ENCODE data around the gene DDR2.
"Not testable (repeated sequence)": the region's sequence is repeated elsewhere in the genome, so short reads cannot be mapped to it uniquely, and the experiment has no call there.

The DDR2 gene

DNA sequence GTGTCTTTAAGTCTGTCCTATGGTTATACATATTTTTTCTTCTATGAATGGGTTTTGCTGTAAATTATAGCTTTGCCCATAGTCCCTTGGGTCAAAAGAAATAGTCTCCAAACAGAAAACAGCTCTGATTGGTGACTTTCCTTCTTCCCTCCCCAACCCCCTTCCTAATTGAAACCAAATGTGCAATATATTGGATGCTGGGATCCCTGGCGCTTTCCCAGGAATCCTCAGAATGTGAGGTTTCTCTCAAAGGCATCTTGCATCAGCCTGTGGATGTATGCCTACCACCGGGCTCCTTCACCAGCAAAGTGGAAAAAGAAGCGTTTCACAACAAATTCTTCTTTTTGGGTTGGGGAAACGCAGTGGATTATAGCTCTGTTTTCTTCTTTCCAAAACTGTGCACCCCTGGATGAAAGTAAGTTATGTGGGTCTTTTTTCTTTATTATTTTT lies at the start of gene DDR2:
Gene DDR2 (plus strand): TSS at position 248 of the 450 bp plus-strand sequence. CDS start 86,600 bp downstream, outside the sequence.
- Mint-ChIP-seq H3K4me3 (no peak within 1 kb of the TSS), H3K9me3 (no peaks in the 10 kb centered on the region)
- no peak for ATAC-seq

DNA sequence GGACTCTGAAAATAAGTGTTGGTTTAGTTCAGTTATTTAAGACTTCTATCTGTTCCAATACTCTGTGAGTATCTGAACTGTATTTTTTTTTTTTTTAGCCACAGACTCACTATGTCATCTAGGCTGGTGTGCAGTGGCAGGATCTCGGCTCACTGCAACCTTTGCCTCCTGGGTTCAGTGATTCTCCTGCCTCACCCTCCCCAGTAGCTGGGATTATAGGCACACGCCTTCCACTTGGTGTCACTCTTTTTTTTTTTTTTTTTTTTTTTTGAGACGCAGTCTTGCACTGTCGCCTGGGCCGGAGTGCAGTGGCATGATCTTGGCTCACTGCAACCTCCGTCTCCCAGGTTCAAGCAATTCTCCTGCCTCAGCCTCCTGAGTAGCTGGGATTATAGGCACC lies 49.4 kb upstream of the DDR2 start:
- H3K27me3 Mint-ChIP-seq, H3K4me3 Mint-ChIP-seq, ATAC-seq, H3K9me3 Mint-ChIP-seq, H3K27ac Mint-ChIP-seq, DNase-seq, H3K4me1 Mint-ChIP-seq: not testable (repeated sequence)
- peaks cover 44% of the 10 kb centered on the region for H3K36me3 Mint-ChIP-seq (ENCODE audit: low read depth)

More for the DNA sequence above, at the start of gene DDR2:
- no peaks in the 10 kb centered on the region for H3K36me3 Mint-ChIP-seq (ENCODE audit: low read depth)
- no peaks in the 10 kb centered on the region for H3K4me1 Mint-ChIP-seq
- H3K27me3 Mint-ChIP-seq = peaks cover 4% of the 10 kb centered on the region
- DNase-seq = no peak
- H3K27ac Mint-ChIP-seq = no peak within 1 kb of the TSS

DNA sequence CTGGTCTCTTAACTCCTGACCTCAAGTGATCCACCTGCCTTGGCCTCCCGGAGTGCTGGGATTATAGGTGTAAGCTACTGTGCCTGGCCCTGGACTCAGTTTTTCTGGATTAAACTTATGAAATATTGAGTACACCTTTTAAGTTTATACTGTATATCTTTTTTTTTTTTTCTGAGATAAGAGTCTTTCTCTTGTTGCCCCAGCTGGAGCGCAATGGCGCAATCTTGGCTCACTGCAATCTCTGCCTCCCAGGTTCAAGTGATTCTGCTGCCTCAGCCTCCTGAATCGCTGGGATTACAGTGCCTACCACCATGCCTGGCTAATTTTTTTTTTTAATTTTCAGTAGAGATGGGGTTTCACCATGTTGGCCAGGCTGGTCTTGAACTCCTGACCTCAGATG lies 47.2 kb upstream of the DDR2 start:
- not testable (repeated sequence) for H3K27ac Mint-ChIP-seq, H3K4me1 Mint-ChIP-seq, ATAC-seq, H3K9me3 Mint-ChIP-seq, H3K27me3 Mint-ChIP-seq, DNase-seq, H3K4me3 Mint-ChIP-seq
- H3K36me3 Mint-ChIP-seq (ENCODE audit: low read depth) = peaks cover 45% of the 10 kb centered on the region

DNA sequence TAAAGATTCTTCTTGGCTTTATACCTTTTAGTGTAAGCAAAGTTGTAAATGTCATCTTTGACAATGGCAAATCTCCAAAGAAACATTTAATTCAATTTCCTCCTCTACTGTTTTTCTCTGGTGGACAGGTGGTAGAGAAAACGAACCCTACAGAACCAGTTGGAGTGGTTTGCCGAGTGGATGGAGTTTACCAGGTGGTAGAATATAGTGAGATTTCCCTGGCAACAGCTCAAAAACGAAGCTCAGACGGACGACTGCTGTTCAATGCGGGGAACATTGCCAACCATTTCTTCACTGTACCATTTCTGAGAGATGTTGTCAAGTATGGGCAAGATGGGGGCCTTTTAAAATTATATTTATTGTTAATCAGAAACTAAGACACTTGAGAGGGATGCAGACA lies 44.9 kb upstream of the DDR2 start:
- Mint-ChIP-seq H3K36me3 (ENCODE audit: low read depth) (peaks cover 38% of the 10 kb centered on the region), H3K4me1 (no peaks in the 10 kb centered on the region), H3K9me3 (no peaks in the 10 kb centered on the region), H3K4me3 (no peak overlapping the region), H3K27me3 (no peaks in the 10 kb centered on the region), H3K27ac (no peak overlapping the region)
- ATAC-seq (no peak), DNase-seq (no peak)

DNA sequence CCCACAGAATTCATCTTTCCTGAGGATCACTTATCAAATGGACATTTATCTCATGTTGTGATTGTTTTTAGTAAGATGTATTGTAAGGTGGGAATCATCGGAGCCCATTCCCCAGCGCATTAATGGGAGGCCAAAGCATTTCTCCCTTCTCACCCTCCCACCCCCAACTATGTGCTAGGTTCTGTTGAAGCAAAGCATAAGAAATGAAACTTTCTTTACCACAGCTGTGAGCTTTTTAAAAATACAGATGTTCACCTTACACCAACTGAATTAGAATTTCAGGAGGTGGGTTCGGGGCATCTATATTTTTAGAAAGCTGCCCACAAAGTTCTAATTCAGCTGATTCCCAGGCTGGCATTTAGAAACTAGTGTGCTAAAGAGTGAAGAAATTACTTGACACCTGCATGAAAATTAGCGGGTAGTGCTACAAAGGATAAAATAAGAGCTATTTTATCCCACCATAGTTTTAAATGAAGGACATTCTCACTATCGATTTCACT lies 44.5 kb upstream of the DDR2 start:
- peaks cover 42% of the 10 kb centered on the region for H3K36me3 Mint-ChIP-seq (ENCODE audit: low read depth)
- ATAC-seq = no peak
- H3K4me3 Mint-ChIP-seq = no peak overlapping the region

DNA sequence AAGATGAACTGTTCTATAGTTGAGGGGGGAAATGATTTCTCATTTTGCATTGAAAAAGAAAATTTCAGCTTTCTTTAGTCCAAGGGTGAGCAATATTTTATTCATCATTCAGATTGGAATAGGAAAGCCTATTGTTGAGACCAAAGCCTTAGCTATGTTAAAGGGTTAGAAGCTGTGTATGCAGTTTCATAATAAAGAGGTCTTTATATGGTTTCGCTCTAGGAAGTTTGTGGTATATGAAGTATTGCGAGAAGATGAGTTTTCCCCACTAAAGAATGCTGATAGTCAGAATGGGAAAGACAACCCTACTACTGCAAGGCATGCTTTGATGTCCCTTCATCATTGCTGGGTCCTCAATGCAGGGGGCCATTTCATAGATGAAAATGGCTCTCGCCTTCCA lies 42.2 kb upstream of the DDR2 start:
- DNase-seq (no peak), ATAC-seq (no peak)
- Mint-ChIP-seq H3K4me3 (no peak overlapping the region), H3K27ac (no peak overlapping the region), H3K4me1 (no peaks in the 10 kb centered on the region), H3K27me3 (no peaks in the 10 kb centered on the region), H3K36me3 (ENCODE audit: low read depth) (peaks cover 46% of the 10 kb centered on the region), H3K9me3 (no peaks in the 10 kb centered on the region)

More for the DNA sequence above, 44.5 kb upstream of the DDR2 start:
- no peak overlapping the region for H3K27ac Mint-ChIP-seq
- H3K9me3 Mint-ChIP-seq = no peaks in the 10 kb centered on the region
- no peaks in the 10 kb centered on the region for H3K27me3 Mint-ChIP-seq
- H3K4me1 Mint-ChIP-seq = no peaks in the 10 kb centered on the region
- no peak for DNase-seq

DNA sequence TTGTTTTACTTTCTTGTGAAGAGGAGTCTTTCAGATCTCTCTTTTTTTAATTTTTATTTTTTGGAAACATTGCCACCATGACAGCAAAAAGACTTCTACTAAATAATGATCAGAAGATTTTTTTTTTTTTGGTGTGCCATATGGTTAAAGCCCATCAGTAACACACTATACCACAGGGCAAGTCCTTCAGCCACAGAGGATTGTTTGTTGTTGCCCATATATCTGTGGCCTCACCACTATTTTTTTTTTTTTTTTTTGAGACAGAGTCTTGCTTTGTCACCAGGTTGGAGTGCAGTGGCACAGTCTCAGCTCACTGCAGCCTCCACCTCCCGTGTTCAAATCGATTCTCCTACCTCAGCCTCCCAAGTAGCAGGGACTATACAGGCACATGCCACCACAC lies 41.6 kb upstream of the DDR2 start:
- H3K9me3 Mint-ChIP-seq = no peaks in the 10 kb centered on the region
- no peak overlapping the region for H3K4me3 Mint-ChIP-seq
- ATAC-seq (no peak), DNase-seq (no peak)
- H3K4me1 Mint-ChIP-seq = no peaks in the 10 kb centered on the region
- no peak overlapping the region for H3K27ac Mint-ChIP-seq
- no peaks in the 10 kb centered on the region for H3K27me3 Mint-ChIP-seq
- peaks cover 43% of the 10 kb centered on the region for H3K36me3 Mint-ChIP-seq (ENCODE audit: low read depth)

DNA sequence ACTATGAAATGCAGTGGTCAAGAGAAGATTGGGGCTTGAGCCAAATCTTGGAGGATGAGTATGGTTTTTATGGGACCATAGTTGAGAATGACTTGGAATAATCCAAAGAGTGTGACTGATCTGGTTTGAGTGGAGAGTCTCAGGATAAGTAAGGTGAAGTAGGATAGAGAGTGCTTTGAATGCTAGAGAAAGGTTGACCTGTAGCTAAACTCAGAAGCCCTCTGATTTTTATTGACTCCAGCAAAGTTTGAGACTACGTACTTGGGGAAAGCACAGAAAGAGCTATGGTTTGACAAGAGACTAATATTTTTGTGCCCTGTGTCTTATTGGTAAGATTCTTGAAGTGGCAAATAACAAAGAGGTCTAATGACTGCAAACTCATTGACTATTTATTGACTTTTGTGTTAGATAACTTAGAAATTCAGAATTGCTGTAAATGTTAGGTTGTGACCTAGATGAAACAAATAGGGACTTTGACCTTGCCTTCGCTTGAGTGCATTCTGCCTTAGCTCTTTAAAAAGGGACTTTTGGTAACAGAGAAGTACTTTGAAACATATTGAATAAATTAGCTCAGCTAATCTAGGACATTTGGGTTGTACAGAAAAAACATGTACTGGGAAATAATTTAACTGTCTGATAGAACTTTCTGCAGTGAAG lies 35.6 kb upstream of the DDR2 start:
- Mint-ChIP-seq H3K4me3 (no peak overlapping the region), H3K27me3 (no peaks in the 10 kb centered on the region), H3K4me1 (no peaks in the 10 kb centered on the region), H3K27ac (no peak overlapping the region), H3K36me3 (ENCODE audit: low read depth) (peaks cover 50% of the 10 kb centered on the region), H3K9me3 (no peaks in the 10 kb centered on the region)
- ATAC-seq (no peak), DNase-seq (no peak)

DNA sequence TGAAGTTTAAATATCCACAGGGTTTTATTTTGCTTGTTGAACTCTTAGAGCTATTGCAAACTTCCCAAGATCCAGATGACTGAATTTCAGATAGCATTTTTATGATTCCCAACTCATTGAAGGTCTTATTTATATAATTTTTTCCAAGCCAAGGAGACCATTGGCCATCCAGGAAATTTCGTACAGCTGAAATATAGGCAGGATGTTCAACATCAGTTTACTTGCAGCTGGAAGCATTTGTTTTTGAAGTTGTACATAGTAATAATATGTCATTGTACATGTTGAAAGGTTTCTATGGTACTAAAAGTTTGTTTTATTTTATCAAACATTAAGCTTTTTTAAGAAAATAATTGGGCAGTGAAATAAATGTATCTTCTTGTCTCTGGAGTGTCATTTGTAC lies 32.8 kb upstream of the DDR2 start:
- Mint-ChIP-seq H3K9me3 (no peaks in the 10 kb centered on the region), H3K36me3 (ENCODE audit: low read depth) (peaks cover 56% of the 10 kb centered on the region), H3K4me3 (no peak overlapping the region), H3K27me3 (no peaks in the 10 kb centered on the region), H3K27ac (no peak overlapping the region), H3K4me1 (no peaks in the 10 kb centered on the region)
- no peak for ATAC-seq
- DNase-seq = no peak

DNA sequence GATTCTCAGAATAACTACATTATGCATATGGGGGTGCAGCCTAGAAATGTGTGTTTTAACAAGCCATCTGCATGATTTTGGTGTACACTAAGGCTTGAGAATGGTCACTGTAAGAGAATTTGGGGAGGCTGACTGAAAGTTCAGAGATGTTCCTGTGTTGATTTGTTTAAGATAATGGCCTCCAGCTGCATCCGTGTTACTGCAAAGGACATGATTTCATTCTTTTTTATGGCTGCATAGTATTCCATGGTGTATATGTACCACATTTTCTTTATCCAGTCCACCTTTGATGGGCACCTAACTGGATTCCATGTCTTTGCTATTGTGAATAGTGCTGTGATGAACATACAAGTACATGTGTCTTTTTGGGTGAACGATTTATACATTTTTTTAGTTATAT lies 29.1 kb upstream of the DDR2 start:
- H3K9me3 Mint-ChIP-seq, H3K27me3 Mint-ChIP-seq, H3K4me1 Mint-ChIP-seq, ATAC-seq, DNase-seq, H3K4me3 Mint-ChIP-seq, H3K27ac Mint-ChIP-seq: not testable (repeated sequence)
- H3K36me3 Mint-ChIP-seq (ENCODE audit: low read depth) = peaks cover 46% of the 10 kb centered on the region

DNA sequence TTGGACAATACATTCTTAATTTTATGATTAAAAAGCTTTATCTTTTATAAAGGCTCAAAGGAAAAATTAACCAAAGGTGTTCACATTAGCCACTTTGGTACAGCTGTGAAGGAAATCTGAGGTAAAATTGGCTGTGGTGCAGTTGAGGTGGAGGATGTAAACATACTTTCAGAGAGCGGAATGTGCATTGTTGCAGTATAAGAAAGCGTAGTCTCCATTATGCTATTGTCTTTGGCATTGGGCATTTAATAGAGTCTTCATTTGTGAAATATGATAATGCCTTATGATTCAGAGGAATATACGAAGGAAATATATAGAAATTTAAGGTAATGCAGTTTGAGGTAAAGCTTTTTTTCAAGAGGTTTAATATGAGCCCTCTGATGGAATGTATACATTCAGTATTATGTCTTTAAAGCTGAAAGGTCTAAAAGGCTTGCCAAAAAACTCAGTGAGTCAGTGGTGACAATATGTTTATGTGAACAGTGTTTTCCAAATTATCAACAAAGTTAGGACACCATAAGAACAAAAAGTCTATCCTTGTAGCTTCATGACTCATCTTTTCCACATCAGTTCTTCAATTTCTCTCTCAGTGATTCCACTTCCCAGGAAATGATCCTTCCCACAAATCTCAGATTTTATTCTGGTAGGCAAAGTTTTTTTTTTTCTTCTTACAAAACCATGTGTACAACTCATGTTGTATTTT lies 26.9 kb upstream of the DDR2 start:
- H3K27ac Mint-ChIP-seq = no peak overlapping the region
- H3K27me3 Mint-ChIP-seq = no peaks in the 10 kb centered on the region
- peaks cover 36% of the 10 kb centered on the region for H3K36me3 Mint-ChIP-seq (ENCODE audit: low read depth)
- H3K4me3 Mint-ChIP-seq = no peak overlapping the region
- H3K9me3 Mint-ChIP-seq = no peaks in the 10 kb centered on the region
- ATAC-seq = no peak
- no peaks in the 10 kb centered on the region for H3K4me1 Mint-ChIP-seq
- no peak for DNase-seq

DNA sequence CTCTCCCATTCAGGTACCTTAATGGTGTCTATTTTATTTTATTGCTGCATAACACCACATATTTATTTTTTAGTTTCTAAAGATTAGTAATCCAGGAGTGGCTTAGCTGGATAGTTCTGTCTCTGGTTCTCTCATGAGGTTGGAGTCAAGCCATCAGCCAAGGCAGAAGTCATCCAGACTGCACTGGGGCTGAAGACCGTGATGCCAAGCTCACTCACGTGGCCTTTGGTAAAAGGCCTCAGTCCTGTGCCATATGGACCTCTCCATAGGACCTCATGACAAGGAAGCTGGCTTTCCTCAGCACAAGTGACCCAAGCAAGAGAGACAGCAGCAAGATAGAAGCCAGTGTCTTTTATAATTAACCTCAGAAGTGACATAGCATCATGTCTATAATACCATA lies 23.0 kb upstream of the DDR2 start:
- Mint-ChIP-seq H3K4me1 (no peaks in the 10 kb centered on the region), H3K36me3 (ENCODE audit: low read depth) (peaks cover 8% of the 10 kb centered on the region), H3K9me3 (no peaks in the 10 kb centered on the region), H3K27ac (no peak overlapping the region), H3K27me3 (no peaks in the 10 kb centered on the region), H3K4me3 (no peak overlapping the region)
- no peak for ATAC-seq
- DNase-seq = no peak

DNA sequence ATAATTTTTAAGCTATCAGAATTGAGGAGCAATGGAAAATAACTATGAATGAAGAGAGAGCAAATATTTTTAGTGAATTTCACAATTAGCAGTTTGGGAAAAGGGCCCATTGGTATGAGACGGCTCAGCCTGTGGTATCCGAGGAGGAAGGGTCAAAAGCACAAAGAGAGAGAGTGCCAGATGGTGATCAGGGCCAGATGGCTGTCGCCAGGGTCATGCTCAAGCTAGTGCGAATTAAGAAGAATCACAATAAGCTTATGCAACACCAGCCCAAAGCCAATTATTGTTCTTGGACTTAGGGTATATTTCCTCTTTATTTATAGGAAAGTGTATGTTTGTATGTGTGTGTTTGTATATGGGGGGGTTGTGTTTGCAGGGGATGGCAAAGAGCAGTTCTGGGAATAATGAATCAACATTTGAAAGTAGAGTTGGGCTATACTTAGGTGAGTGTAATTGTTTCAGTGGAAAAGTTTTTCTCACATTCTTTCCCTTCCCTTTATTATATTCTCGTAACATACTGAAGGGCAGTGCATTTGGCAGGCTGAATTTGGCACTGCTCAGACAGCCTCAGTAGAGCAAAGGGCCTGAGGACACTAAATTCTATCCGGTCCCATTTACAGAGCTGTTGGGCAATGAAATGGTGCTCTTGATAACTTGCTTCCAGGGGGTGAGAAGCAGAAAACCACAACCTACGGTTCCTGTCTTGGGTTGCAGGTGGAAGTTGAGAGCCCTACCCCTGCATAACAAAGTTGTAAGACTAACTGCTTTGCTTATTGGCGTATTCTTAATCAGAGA lies 19.5 kb upstream of the DDR2 start:
- Mint-ChIP-seq H3K27me3 (no peaks in the 10 kb centered on the region), H3K4me3 (no peak overlapping the region), H3K36me3 (ENCODE audit: low read depth) (peaks cover 18% of the 10 kb centered on the region), H3K27ac (no peak overlapping the region), H3K4me1 (no peaks in the 10 kb centered on the region), H3K9me3 (peaks cover 9% of the 10 kb centered on the region)
- ATAC-seq (no peak), DNase-seq (no peak)

DNA sequence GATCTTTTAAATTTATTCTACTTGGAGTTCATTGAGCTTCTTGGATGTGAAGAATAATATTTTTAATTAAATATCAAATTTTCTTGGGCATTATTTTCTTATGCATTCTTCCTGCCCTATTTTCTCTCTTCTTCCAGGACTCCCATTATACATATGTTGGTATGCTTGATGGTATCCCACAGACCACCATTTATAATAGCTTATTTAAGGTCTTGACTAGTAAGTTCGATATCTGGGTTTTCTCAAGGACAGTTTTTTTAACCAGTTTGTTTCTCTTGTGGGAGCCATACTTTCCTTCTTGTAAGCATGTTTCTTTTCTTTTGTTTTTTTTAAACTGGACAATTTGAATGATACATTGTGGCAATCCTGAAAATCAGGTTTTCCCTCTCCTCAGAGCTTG lies 15.4 kb upstream of the DDR2 start:
- no peak overlapping the region for H3K27ac Mint-ChIP-seq
- H3K36me3 Mint-ChIP-seq (ENCODE audit: low read depth) = peaks cover 12% of the 10 kb centered on the region
- ATAC-seq = no peak
- DNase-seq = no peak
- no peaks in the 10 kb centered on the region for H3K27me3 Mint-ChIP-seq
- H3K4me3 Mint-ChIP-seq = no peak overlapping the region
- H3K9me3 Mint-ChIP-seq = peaks cover 13% of the 10 kb centered on the region
- H3K4me1 Mint-ChIP-seq = no peaks in the 10 kb centered on the region

DNA sequence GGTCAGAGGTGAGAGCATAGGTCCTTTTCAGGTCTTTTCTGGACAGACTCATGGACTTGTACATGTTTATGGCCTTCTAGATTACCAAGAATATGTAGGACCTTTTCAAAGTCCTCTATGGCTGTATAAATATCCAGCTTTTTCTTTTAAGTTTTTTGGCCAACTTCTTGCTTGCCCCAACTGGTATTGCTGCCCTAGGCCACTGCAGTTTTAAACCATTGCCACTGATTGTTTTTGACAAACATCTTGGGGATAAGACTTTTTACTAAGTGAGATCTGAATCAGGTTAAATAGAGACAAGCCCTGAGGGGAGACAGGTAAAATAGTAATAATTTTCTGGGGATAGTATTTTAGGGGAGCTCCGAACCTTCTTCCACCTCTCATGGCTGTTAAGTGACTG lies 14.8 kb upstream of the DDR2 start:
- Mint-ChIP-seq H3K4me3 (no peak overlapping the region), H3K9me3 (peaks cover 13% of the 10 kb centered on the region), H3K4me1 (no peaks in the 10 kb centered on the region), H3K27ac (no peak overlapping the region), H3K36me3 (ENCODE audit: low read depth) (peaks cover 12% of the 10 kb centered on the region), H3K27me3 (no peaks in the 10 kb centered on the region)
- DNase-seq = no peak
- no peak for ATAC-seq

All from activated naive CD8-positive, alpha-beta T cell treated with anti-CD3 and anti-CD28 coated beads, Interleukin-2, amount 50 U/mL, for 24 hours (primary cell).